Activated T-helper 17 cell treated with anti-CD3 and anti-CD28 coated beads, Interleukin-2, amount 50 U/mL, for 72 hours (primary cell): ENCODE results near the gene BZW1. TPM values are rescaled to one million over a fixed set of nuclear protein-coding genes. Genes with fewer than 3 reads are reported as not detected.
"Not testable (repeated sequence)": the region's sequence is repeated elsewhere in the genome, so short reads cannot be mapped to it uniquely, and the experiment has no call there.

ENCODE experiments used
- ATAC-seq: fragments of 150-1000 bp; cut with Tn5 transposase; replicated peaks from 2 replicates; pipeline ENCODE4 v1.10.0; 2021; ENCODE audit warnings: mild to moderate bottlenecking, moderate library complexity
- H3K27ac Mint-ChIP-seq: one replicate; pipeline ENCODE4 v1.8.0; 2022; ENCODE audit warnings: mixed read lengths
- H3K27me3 Mint-ChIP-seq: one replicate; pipeline ENCODE4 v1.8.0; 2022; ENCODE audit warnings: mixed read lengths
- H3K36me3 Mint-ChIP-seq: one replicate; pipeline ENCODE4 v1.8.0; 2022; ENCODE audit warnings: low read depth, mild to moderate bottlenecking, mixed read lengths
- H3K4me1 Mint-ChIP-seq: one replicate; pipeline ENCODE4 v1.8.0; 2022; ENCODE audit warnings: mixed read lengths
- H3K4me3 Mint-ChIP-seq: one replicate; pipeline ENCODE4 v1.8.0; 2022; ENCODE audit warnings: mild to moderate bottlenecking, mixed read lengths
- H3K9me3 Mint-ChIP-seq: one replicate; pipeline ENCODE4 v1.8.0; 2022; ENCODE audit warnings: mixed read lengths
- total RNA-seq, 2 donors: library from RNA; stranded (reverse); gene quantifications; one replicate each; pipeline ENCODE4 v1.2.3, GENCODE V29; 2022

The BZW1 gene
- total RNA-seq, 2 donors from 2014 or later = 365 to 482 TPM

GRCh38 chr2:200782251-200782650, 29.5 kb upstream of the BZW1 start:
- Mint-ChIP-seq H3K9me3 (no peaks in the 10 kb centered on the region), H3K4me3 (no peak overlapping the region), H3K36me3 (no peaks in the 10 kb centered on the region), H3K27ac (no peak overlapping the region), H3K4me1 (no peaks in the 10 kb centered on the region), H3K27me3 (no peaks in the 10 kb centered on the region)
- ATAC-seq = no peak

- no peaks in the 10 kb centered on the region for H3K9me3 Mint-ChIP-seq
- H3K36me3 Mint-ChIP-seq = no peaks in the 10 kb centered on the region
- no peak overlapping the region for H3K27ac Mint-ChIP-seq
- no peak for ATAC-seq
- no peak overlapping the region for H3K4me3 Mint-ChIP-seq
- peaks cover 12% of the 10 kb centered on the region for H3K4me1 Mint-ChIP-seq
- H3K27me3 Mint-ChIP-seq = peaks cover 5% of the 10 kb centered on the region
These were observed 27.5 kb upstream of the BZW1 start for GRCh38 chr2:200784215-200784614.

- Mint-ChIP-seq H3K4me1 (peaks cover 12% of the 10 kb centered on the region), H3K9me3 (no peaks in the 10 kb centered on the region), H3K27ac (peak overlapping the region; percentile 74), H3K36me3 (no peaks in the 10 kb centered on the region), H3K4me3 (peak overlapping the region; percentile 22), H3K27me3 (peaks cover 9% of the 10 kb centered on the region)
- no peak for ATAC-seq
These were observed 25.3 kb upstream of the BZW1 start for GRCh38 chr2:200786423-200786822.

GRCh38 chr2:200786826-200787225, 24.9 kb upstream of the BZW1 start:
- peak; percentile 55 for ATAC-seq
- Mint-ChIP-seq H3K4me1 (peaks cover 12% of the 10 kb centered on the region), H3K27me3 (peaks cover 9% of the 10 kb centered on the region), H3K27ac (peak overlapping the region; percentile 74), H3K9me3 (no peaks in the 10 kb centered on the region), H3K4me3 (peak overlapping the region; percentile 22), H3K36me3 (no peaks in the 10 kb centered on the region)

GRCh38 chr2:200787351-200788120, 24.2 kb upstream of the BZW1 start:
- peak; percentile 94 for ATAC-seq
- peaks cover 12% of the 10 kb centered on the region for H3K4me1 Mint-ChIP-seq
- no peaks in the 10 kb centered on the region for H3K9me3 Mint-ChIP-seq
- H3K27ac Mint-ChIP-seq = peak overlapping the region; percentile 74
- H3K36me3 Mint-ChIP-seq = no peaks in the 10 kb centered on the region
- peak overlapping the region; percentile 41 for H3K4me3 Mint-ChIP-seq
- H3K27me3 Mint-ChIP-seq = peaks cover 9% of the 10 kb centered on the region

GRCh38 chr2:200788121-200788718, 23.5 kb upstream of the BZW1 start:
- Mint-ChIP-seq H3K27me3 (peaks cover 9% of the 10 kb centered on the region), H3K4me1 (peaks cover 12% of the 10 kb centered on the region), H3K36me3 (no peaks in the 10 kb centered on the region), H3K4me3 (peak overlapping the region; percentile 41), H3K27ac (peak overlapping the region; percentile 74), H3K9me3 (no peaks in the 10 kb centered on the region)
- peak; percentile 18 for ATAC-seq

- H3K27ac Mint-ChIP-seq = no peak overlapping the region
- H3K9me3 Mint-ChIP-seq = no peaks in the 10 kb centered on the region
- ATAC-seq = no peak
- H3K27me3 Mint-ChIP-seq = peaks cover 9% of the 10 kb centered on the region
- H3K4me3 Mint-ChIP-seq = no peak overlapping the region
- peaks cover 12% of the 10 kb centered on the region for H3K4me1 Mint-ChIP-seq
- no peaks in the 10 kb centered on the region for H3K36me3 Mint-ChIP-seq
These were observed 21.5 kb upstream of the BZW1 start for GRCh38 chr2:200790185-200790584.

- Mint-ChIP-seq H3K4me3 (no peak overlapping the region), H3K27me3 (peaks cover 9% of the 10 kb centered on the region), H3K36me3 (no peaks in the 10 kb centered on the region), H3K27ac (no peak overlapping the region), H3K9me3 (no peaks in the 10 kb centered on the region), H3K4me1 (peaks cover 12% of the 10 kb centered on the region)
- ATAC-seq = no peak
These were observed 19.8 kb upstream of the BZW1 start for GRCh38 chr2:200791905-200792304.

GRCh38 chr2:200794143-200794542, 17.6 kb upstream of the BZW1 start:
- no peak for ATAC-seq

GRCh38 chr2:200795028-200795440, 16.7 kb upstream of the BZW1 start:
- H3K9me3 Mint-ChIP-seq = no peaks in the 10 kb centered on the region
- H3K36me3 Mint-ChIP-seq = no peaks in the 10 kb centered on the region
- no peaks in the 10 kb centered on the region for H3K4me1 Mint-ChIP-seq
- H3K27ac Mint-ChIP-seq = peak overlapping the region; percentile 69
- peaks cover 7% of the 10 kb centered on the region for H3K27me3 Mint-ChIP-seq
- H3K4me3 Mint-ChIP-seq = no peak overlapping the region
- ATAC-seq = no peak

More at GRCh38 chr2:200794143-200794542, 17.6 kb upstream of the BZW1 start:
- no peaks in the 10 kb centered on the region for H3K4me1 Mint-ChIP-seq
- no peaks in the 10 kb centered on the region for H3K9me3 Mint-ChIP-seq
- peaks cover 7% of the 10 kb centered on the region for H3K27me3 Mint-ChIP-seq
- H3K4me3 Mint-ChIP-seq = no peak overlapping the region
- no peak overlapping the region for H3K27ac Mint-ChIP-seq
- H3K36me3 Mint-ChIP-seq = no peaks in the 10 kb centered on the region

- Mint-ChIP-seq H3K27ac (no peak overlapping the region), H3K4me3 (no peak overlapping the region), H3K9me3 (no peaks in the 10 kb centered on the region)
These were observed 15.1 kb upstream of the BZW1 start for GRCh38 chr2:200796561-200796960.

GRCh38 chr2:200797242-200797770, 14.4 kb upstream of the BZW1 start:
- ATAC-seq = no peak

More at GRCh38 chr2:200796561-200796960, 15.1 kb upstream of the BZW1 start:
- no peak for ATAC-seq
- Mint-ChIP-seq H3K4me1 (no peaks in the 10 kb centered on the region), H3K36me3 (no peaks in the 10 kb centered on the region), H3K27me3 (peaks cover 3% of the 10 kb centered on the region)

GRCh38 chr2:200798514-200798913, 13.2 kb upstream of the BZW1 start:
- H3K36me3 Mint-ChIP-seq = no peaks in the 10 kb centered on the region
- H3K4me3 Mint-ChIP-seq = no peak overlapping the region
- ATAC-seq = peak; percentile 99
- H3K27ac Mint-ChIP-seq = no peak overlapping the region
- H3K27me3 Mint-ChIP-seq = peaks cover 6% of the 10 kb centered on the region
- no peaks in the 10 kb centered on the region for H3K9me3 Mint-ChIP-seq
- no peaks in the 10 kb centered on the region for H3K4me1 Mint-ChIP-seq

More at GRCh38 chr2:200797242-200797770, 14.4 kb upstream of the BZW1 start:
- H3K36me3 Mint-ChIP-seq = no peaks in the 10 kb centered on the region
- H3K9me3 Mint-ChIP-seq = no peaks in the 10 kb centered on the region
- H3K27me3 Mint-ChIP-seq = peaks cover 6% of the 10 kb centered on the region
- H3K27ac Mint-ChIP-seq = no peak overlapping the region
- no peak overlapping the region for H3K4me3 Mint-ChIP-seq
- H3K4me1 Mint-ChIP-seq = no peaks in the 10 kb centered on the region

GRCh38 chr2:200800458-200800857, 11.3 kb upstream of the BZW1 start:
- Mint-ChIP-seq H3K9me3 (no peaks in the 10 kb centered on the region), H3K36me3 (no peaks in the 10 kb centered on the region), H3K4me3 (no peak overlapping the region), H3K27me3 (peaks cover 6% of the 10 kb centered on the region), H3K27ac (no peak overlapping the region), H3K4me1 (no peaks in the 10 kb centered on the region)
- peak; percentile 60 for ATAC-seq

- H3K4me1 Mint-ChIP-seq, H3K4me3 Mint-ChIP-seq, ATAC-seq, H3K27ac Mint-ChIP-seq, H3K27me3 Mint-ChIP-seq, H3K36me3 Mint-ChIP-seq, H3K9me3 Mint-ChIP-seq: not testable (repeated sequence)
These were observed 10.3 kb upstream of the BZW1 start for GRCh38 chr2:200801431-200801830.
